DOHH2 (cell line): ENCODE data around the gene NHLH1.

Source experiments
- H3F3A ChIP-seq: fragments of 200-600 bp; sonication (generic), shearing (Covaris generic); 2 replicates; pipeline ENCODE4 v1.6.0; 2016; ENCODE audit warnings: antibody characterized with exemption, mild to moderate bottlenecking; ENCODE audit not compliant: control insufficient read depth, insufficient read depth
- H3K27ac ChIP-seq: fragments of 200-600 bp; sonication (generic); 2 replicates; pipeline ENCODE4 v1.5.1; 2014; ENCODE audit warnings: low read depth, mild to moderate bottlenecking, low read length, moderate library complexity
- H3K27me3 ChIP-seq: fragments of 200-600 bp; sonication (generic); 2 replicates; pipeline ENCODE4 v1.6.1; 2014; ENCODE audit warnings: mild to moderate bottlenecking, low read length, mixed read lengths; ENCODE audit not compliant: control insufficient read depth
- H3K36me3 ChIP-seq: fragments of 200-600 bp; sonication (generic); 2 replicates; pipeline ENCODE4 v1.6.1; 2014; ENCODE audit warnings: mild to moderate bottlenecking, low read length, moderate library complexity, mixed read lengths; ENCODE audit not compliant: control insufficient read depth
- H3K4me1 ChIP-seq: fragments of 200-600 bp; sonication (generic); 2 replicates; pipeline ENCODE4 v1.6.1; 2014; ENCODE audit warnings: mild to moderate bottlenecking, low read length, mixed read lengths; ENCODE audit not compliant: control insufficient read depth
- H3K4me2 ChIP-seq: fragments of 200-600 bp; sonication (generic); 2 replicates; pipeline ENCODE4 v1.6.0; 2014; ENCODE audit warnings: mild to moderate bottlenecking, low read length, moderate library complexity
- H3K4me3 ChIP-seq: fragments of 200-600 bp; sonication (generic); 2 replicates; pipeline ENCODE4 v1.5.1; 2014; ENCODE audit warnings: mild to moderate bottlenecking, low read length, mixed read lengths
- H3K79me2 ChIP-seq: fragments of 200-600 bp; sonication (generic); 2 replicates; pipeline ENCODE4 v1.6.1; 2014; ENCODE audit warnings: mild to moderate bottlenecking, low read length, mixed read lengths; ENCODE audit not compliant: control insufficient read depth
- H3K9me2 ChIP-seq: fragments of 200-600 bp; sonication (generic); replicated peaks from 2 replicates; pipeline ENCODE4 v1.6.1; 2014; ENCODE audit warnings: mild to moderate bottlenecking, low read length, mixed read lengths; ENCODE audit not compliant: control insufficient read depth
- H3K9me3 ChIP-seq: fragments of 200-600 bp; sonication (generic); 2 replicates; pipeline ENCODE4 v1.6.1; 2014; ENCODE audit warnings: antibody characterized with exemption, low read length, mixed read lengths; ENCODE audit not compliant: control insufficient read depth, insufficient read depth
- H4K20me1 ChIP-seq: fragments of 200-600 bp; sonication (generic); 2 replicates; pipeline ENCODE4 v1.6.0; 2014; ENCODE audit warnings: low read depth, mild to moderate bottlenecking, antibody characterized with exemption, low read length, moderate library complexity; ENCODE audit not compliant: control insufficient read depth, insufficient read depth
- EZH2phosphoT487 ChIP-seq: fragments of 200-600 bp; sonication (generic); IDR thresholded peaks from 2 replicates; pipeline ENCODE4 v1.6.1; 2017; ENCODE audit warnings: borderline replicate concordance, mild to moderate bottlenecking, antibody characterized with exemption, low read length, moderate library complexity, mixed read lengths
- TF ChIP-seq, protein P1 (sequence below): fragments of 200-600 bp; sonication (generic); IDR thresholded peaks from one replicate; pipeline ENCODE4 v1.5.1; 2014; ENCODE audit warnings: antibody characterized with exemption, mild to moderate bottlenecking, low read depth, low read length; ENCODE audit not compliant: poor library complexity, severe bottlenecking

NHLH1 gene

DNA sequence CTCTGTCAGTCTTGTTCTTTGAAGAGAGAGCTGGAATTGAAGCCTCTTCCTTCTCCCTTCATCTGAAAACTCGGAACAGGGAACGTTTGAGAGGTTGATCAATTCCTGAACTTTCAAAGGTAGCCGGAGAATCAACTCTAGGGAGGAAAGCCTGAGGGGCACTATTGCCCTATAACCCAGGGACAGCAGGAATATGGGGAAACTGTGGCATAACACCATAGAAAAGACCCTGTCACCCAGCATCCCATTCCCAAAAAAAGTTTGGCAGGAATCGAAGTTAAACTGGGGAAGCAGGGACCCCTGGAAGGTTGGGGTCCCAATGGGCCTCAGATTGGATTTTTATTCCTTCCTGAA lies 5.1 kb upstream of the NHLH1 start:
- peaks cover 21% of the 10 kb centered on the region for H3K36me3 ChIP-seq
- H3K4me2 ChIP-seq: no peak overlapping the region
- TF ChIP-seq EZH2phosphoT487: no peak
- TF ChIP-seq, protein P1, sequence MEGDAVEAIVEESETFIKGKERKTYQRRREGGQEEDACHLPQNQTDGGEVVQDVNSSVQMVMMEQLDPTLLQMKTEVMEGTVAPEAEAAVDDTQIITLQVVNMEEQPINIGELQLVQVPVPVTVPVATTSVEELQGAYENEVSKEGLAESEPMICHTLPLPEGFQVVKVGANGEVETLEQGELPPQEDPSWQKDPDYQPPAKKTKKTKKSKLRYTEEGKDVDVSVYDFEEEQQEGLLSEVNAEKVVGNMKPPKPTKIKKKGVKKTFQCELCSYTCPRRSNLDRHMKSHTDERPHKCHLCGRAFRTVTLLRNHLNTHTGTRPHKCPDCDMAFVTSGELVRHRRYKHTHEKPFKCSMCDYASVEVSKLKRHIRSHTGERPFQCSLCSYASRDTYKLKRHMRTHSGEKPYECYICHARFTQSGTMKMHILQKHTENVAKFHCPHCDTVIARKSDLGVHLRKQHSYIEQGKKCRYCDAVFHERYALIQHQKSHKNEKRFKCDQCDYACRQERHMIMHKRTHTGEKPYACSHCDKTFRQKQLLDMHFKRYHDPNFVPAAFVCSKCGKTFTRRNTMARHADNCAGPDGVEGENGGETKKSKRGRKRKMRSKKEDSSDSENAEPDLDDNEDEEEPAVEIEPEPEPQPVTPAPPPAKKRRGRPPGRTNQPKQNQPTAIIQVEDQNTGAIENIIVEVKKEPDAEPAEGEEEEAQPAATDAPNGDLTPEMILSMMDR: no peak
- no peak overlapping the region for H3K4me3 ChIP-seq
- no peak overlapping the region for H3K27ac ChIP-seq
- no peaks in the 10 kb centered on the region for H4K20me1 ChIP-seq
- H3K4me1 ChIP-seq: no peaks in the 10 kb centered on the region
- no peaks in the 10 kb centered on the region for H3K79me2 ChIP-seq
- H3K9me3 ChIP-seq: no peaks in the 10 kb centered on the region
- H3K9me2 ChIP-seq: no peaks in the 10 kb centered on the region
- no peaks in the 10 kb centered on the region for H3F3A ChIP-seq
- no peaks in the 10 kb centered on the region for H3K27me3 ChIP-seq

DNA sequence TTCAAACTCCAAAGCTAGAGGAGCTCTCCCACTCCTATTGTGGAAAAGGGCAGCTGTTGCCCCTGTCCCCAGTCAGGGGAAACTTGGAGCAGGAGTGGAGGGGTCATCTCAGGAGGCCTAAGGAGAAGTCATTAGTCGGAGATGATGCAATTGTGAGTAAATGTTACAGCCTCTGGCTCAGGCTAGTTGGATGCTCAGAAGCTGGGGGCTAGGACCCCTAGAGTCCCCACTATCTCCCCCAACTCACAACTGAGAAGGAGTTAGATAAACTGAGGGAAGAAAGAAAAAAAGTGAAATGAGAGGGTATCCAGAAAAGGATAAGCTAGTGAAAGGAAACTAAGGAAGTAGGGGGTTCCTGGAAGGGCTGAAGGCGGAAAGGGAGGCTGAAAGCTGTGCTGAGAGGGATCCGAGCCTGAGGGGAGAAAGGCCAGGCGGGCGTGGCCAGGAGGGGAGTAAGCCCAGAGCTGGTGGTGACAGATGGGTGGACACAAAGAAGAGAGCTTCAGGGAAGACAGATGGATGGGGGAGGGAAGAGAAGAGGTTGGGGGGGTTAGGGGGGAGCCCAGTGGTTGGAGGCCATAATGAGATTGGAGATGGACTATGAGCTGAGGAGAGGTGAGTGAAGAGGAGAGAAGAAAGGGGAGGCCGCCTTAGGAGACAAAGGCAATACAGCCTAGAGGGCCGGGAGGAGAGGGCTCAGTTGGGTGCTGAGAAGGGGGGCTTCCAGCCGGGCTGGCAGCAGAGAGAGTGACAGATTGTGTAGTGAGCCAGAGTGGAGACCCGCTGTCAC lies 4.5 kb upstream of the NHLH1 start:
- peaks cover 1% of the 10 kb centered on the region; the same call in 1 of the 2 replicates for H3K27me3 ChIP-seq
- TF ChIP-seq, protein P1: no peak
- no peak for TF ChIP-seq EZH2phosphoT487
- H3K27ac ChIP-seq: no peak overlapping the region
- no peaks in the 10 kb centered on the region for H3F3A ChIP-seq
- H3K79me2 ChIP-seq: no peaks in the 10 kb centered on the region
- no peak overlapping the region for H3K4me3 ChIP-seq
- H3K4me2 ChIP-seq: no peak overlapping the region
- no peaks in the 10 kb centered on the region for H3K4me1 ChIP-seq
- peaks cover 18% of the 10 kb centered on the region for H3K36me3 ChIP-seq
- H3K9me2 ChIP-seq: no peaks in the 10 kb centered on the region
- H3K9me3 ChIP-seq: no peaks in the 10 kb centered on the region
- H4K20me1 ChIP-seq: no peaks in the 10 kb centered on the region

DNA sequence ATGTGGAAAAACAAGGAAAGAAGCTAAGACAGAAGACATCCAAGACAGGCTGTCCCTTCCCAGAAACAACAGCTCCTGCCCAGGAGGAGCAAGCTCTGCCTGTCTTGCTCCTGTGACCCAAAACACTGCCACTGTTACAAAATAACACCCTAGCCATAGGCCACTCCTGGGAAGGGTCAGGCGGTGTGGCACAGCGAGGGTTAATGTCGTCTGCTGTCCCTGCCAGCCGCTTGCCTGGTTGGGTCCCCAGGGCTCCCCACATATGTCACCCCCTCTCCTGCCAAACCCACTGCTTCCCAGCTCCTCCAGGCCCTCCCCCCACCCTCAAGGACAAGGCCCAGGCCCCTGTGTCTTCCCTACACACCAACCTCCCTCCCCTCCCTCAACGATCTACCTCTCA lies 3.9 kb upstream of the NHLH1 start:
- peaks cover 8% of the 10 kb centered on the region for H3K27me3 ChIP-seq
- no peaks in the 10 kb centered on the region for H3K9me2 ChIP-seq
- no peaks in the 10 kb centered on the region for H3K9me3 ChIP-seq
- TF ChIP-seq, protein P1: no peak
- TF ChIP-seq EZH2phosphoT487: no peak
- H3K27ac ChIP-seq: no peak overlapping the region
- no peaks in the 10 kb centered on the region for H3K79me2 ChIP-seq
- H3K4me1 ChIP-seq: no peaks in the 10 kb centered on the region
- no peak overlapping the region for H3K4me2 ChIP-seq
- no peaks in the 10 kb centered on the region for H4K20me1 ChIP-seq
- no peaks in the 10 kb centered on the region for H3F3A ChIP-seq
- H3K4me3 ChIP-seq: no peak overlapping the region
- peaks cover 12% of the 10 kb centered on the region for H3K36me3 ChIP-seq
